Stimulated activated CD4-positive, alpha-beta T cell treated with anti-CD3 and anti-CD28 coated beads, TNF-alpha, amount 100 ng/mL, for 48 hours (primary cell): ENCODE results near the gene KLRF2.

Source experiments
- DNase-seq, 3 donors: peaks; one replicate each; pipeline ENCODE4 v3.0.0-alpha.2; 2020; ENCODE audit warnings: low read depth in 3 of 3

Gene KLRF2

GRCh38 chr12:9936591-9936990 is 55.3 kb downstream of the KLRF2 start:
- DNase-seq: no peak

GRCh38 chr12:9940375-9940774 is 59.1 kb downstream of the KLRF2 start:
- DNase-seq: no peak

- no peak for DNase-seq
Measured at GRCh38 chr12:9941838-9942237, 60.5 kb downstream of the KLRF2 start.

- no peak for DNase-seq
Measured at GRCh38 chr12:9943240-9943639, 62.0 kb downstream of the KLRF2 start.

GRCh38 chr12:9944391-9944790 is 63.1 kb downstream of the KLRF2 start:
- DNase-seq: no peak
